OCI-LY3 (cell line): ENCODE data around the gene PLIN4.

Experiments
- H2AFZ ChIP-seq: fragments of 200-600, 300-600 bp; shearing (Covaris generic); 2 replicates; pipeline ENCODE4 v1.6.0; 2014; ENCODE audit warnings: antibody characterized with exemption, low read depth, low read length
- H3K27ac ChIP-seq: fragments of 200-600, 300-600 bp; sonication (generic); 2 replicates; pipeline ENCODE4 v1.5.1; 2014; ENCODE audit warnings: mild to moderate bottlenecking, low read length, moderate library complexity, mixed read lengths
- H3K27me3 ChIP-seq: fragments of 200-600, 300-600 bp; sonication (generic); 2 replicates; pipeline ENCODE4 v1.6.1; 2014; ENCODE audit warnings: low read depth, low read length, mixed read lengths
- H3K36me3 ChIP-seq: fragments of 200-600, 300-600 bp; sonication (generic); replicated peaks from 2 replicates; pipeline ENCODE3; 2014; ENCODE audit warnings: low read depth, low read length, mixed read lengths
- H3K4me1 ChIP-seq: fragments of 300-600, 200-600 bp; sonication (generic); 2 replicates; pipeline ENCODE4 v1.6.1; 2014; ENCODE audit warnings: low read length, mixed read lengths
- H3K4me2 ChIP-seq: fragments of 200-600, 300-600 bp; sonication (generic); 2 replicates; pipeline ENCODE4 v1.6.1; 2014; ENCODE audit warnings: low read length, mixed read lengths
- H3K4me3 ChIP-seq: fragments of 300-600, 200-600 bp; sonication (generic); 2 replicates; pipeline ENCODE4 v1.5.1; 2014; ENCODE audit warnings: antibody characterized with exemption, mild to moderate bottlenecking, low read length, moderate library complexity
- H3K79me2 ChIP-seq: fragments of 300-600, 200-600 bp; shearing (Covaris generic); 2 replicates; pipeline ENCODE4 v1.6.1; 2014; ENCODE audit warnings: mild to moderate bottlenecking, low read length, mixed read lengths
- H3K9ac ChIP-seq: fragments of 300-600, 200-600 bp; shearing (Covaris generic); 2 replicates; pipeline ENCODE4 v1.6.0; 2014; ENCODE audit warnings: mild to moderate bottlenecking, low read length, moderate library complexity
- H3K9me3 ChIP-seq: fragments of 200-600, 300-600 bp; shearing (Covaris generic); 2 replicates; pipeline ENCODE4 v1.6.1; 2014; ENCODE audit warnings: low read length, mixed read lengths; ENCODE audit not compliant: insufficient read depth
- H4K20me1 ChIP-seq: fragments of 200-600, 300-600 bp; sonication (generic); 2 replicates; pipeline ENCODE4 v1.6.1; 2016; ENCODE audit warnings: low read length, mixed read lengths; ENCODE audit not compliant: insufficient read depth
- EZH2phosphoT487 ChIP-seq: fragments of 200-600 bp; shearing (Covaris generic); IDR thresholded peaks from 2 replicates; pipeline ENCODE4 v1.6.1; 2018; ENCODE audit warnings: antibody characterized with exemption, mixed run types, low read depth
- TF ChIP-seq, protein P1 (sequence below): fragments of 200-600, 300-600 bp; sonication (generic); IDR thresholded peaks from 2 replicates; pipeline ENCODE4 v1.5.1; 2014; ENCODE audit warnings: antibody characterized with exemption, low read length, low read depth

Gene PLIN4

DNA sequence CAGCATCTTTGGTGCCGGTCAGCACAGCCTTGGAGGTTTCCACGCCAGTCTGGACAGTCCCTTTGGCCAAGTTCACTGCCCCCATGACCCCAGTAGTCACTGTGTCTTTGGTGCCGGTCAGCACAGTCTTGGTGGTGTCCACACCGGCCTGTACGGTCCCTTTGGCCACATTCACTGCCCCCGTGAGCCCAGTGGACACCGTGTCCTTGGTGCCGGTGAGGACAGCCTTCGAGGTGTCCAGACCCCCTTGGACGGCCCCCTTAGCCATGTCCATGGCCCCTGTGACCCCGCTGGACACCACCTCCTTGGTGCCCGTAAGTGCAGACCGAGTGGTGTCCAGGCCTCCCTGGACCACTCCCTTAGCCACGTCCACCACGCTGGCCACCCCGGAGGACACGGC is 5.0 kb downstream of the PLIN4 start:
- no peaks in the 10 kb centered on the region for H3K9me3 ChIP-seq
- no peak overlapping the region for H3K27ac ChIP-seq
- peaks cover 19% of the 10 kb centered on the region for H3K4me1 ChIP-seq
- no peak overlapping the region for H3K4me2 ChIP-seq
- H3K4me3 ChIP-seq: no peak overlapping the region
- no peaks in the 10 kb centered on the region for H3K27me3 ChIP-seq
- no peak overlapping the region for H3K9ac ChIP-seq
- H2AFZ ChIP-seq: no peak overlapping the region
- TF ChIP-seq, protein P1, sequence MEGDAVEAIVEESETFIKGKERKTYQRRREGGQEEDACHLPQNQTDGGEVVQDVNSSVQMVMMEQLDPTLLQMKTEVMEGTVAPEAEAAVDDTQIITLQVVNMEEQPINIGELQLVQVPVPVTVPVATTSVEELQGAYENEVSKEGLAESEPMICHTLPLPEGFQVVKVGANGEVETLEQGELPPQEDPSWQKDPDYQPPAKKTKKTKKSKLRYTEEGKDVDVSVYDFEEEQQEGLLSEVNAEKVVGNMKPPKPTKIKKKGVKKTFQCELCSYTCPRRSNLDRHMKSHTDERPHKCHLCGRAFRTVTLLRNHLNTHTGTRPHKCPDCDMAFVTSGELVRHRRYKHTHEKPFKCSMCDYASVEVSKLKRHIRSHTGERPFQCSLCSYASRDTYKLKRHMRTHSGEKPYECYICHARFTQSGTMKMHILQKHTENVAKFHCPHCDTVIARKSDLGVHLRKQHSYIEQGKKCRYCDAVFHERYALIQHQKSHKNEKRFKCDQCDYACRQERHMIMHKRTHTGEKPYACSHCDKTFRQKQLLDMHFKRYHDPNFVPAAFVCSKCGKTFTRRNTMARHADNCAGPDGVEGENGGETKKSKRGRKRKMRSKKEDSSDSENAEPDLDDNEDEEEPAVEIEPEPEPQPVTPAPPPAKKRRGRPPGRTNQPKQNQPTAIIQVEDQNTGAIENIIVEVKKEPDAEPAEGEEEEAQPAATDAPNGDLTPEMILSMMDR: no peak
- no peak for TF ChIP-seq EZH2phosphoT487
- no peaks in the 10 kb centered on the region for H3K79me2 ChIP-seq
- no peaks in the 10 kb centered on the region for H3K36me3 ChIP-seq
- no peaks in the 10 kb centered on the region for H4K20me1 ChIP-seq

DNA sequence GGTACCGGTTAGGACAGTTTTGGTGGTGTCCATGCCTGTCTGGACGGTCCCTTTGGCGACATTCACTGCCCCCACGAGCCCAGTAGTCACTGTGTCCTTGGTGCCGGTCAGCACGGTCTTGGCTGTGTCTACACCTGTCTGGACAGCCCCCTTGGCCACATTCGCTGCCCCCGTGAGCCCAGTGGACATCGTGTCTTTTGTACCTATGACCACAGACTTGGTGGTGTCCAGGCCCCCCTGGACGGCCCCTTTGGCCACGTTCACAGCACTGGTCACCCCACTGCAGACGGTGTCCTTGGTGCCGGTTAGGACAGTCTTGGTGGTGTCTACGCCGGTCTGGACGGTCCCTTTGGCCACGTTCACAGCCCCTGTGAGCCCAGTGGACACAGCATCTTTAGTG is 6.2 kb downstream of the PLIN4 start:
- H3K27ac ChIP-seq: no peak overlapping the region
- H4K20me1 ChIP-seq: no peaks in the 10 kb centered on the region
- no peaks in the 10 kb centered on the region for H3K9me3 ChIP-seq
- TF ChIP-seq EZH2phosphoT487: no peak
- TF ChIP-seq, protein P1: no peak
- H3K27me3 ChIP-seq: no peaks in the 10 kb centered on the region
- H3K4me1 ChIP-seq: peaks cover 15% of the 10 kb centered on the region
- H3K9ac ChIP-seq: no peak overlapping the region
- H3K4me2 ChIP-seq: no peak overlapping the region
- H2AFZ ChIP-seq: no peak overlapping the region
- H3K79me2 ChIP-seq: no peaks in the 10 kb centered on the region
- no peak overlapping the region for H3K4me3 ChIP-seq
- H3K36me3 ChIP-seq: peaks cover 2% of the 10 kb centered on the region

DNA sequence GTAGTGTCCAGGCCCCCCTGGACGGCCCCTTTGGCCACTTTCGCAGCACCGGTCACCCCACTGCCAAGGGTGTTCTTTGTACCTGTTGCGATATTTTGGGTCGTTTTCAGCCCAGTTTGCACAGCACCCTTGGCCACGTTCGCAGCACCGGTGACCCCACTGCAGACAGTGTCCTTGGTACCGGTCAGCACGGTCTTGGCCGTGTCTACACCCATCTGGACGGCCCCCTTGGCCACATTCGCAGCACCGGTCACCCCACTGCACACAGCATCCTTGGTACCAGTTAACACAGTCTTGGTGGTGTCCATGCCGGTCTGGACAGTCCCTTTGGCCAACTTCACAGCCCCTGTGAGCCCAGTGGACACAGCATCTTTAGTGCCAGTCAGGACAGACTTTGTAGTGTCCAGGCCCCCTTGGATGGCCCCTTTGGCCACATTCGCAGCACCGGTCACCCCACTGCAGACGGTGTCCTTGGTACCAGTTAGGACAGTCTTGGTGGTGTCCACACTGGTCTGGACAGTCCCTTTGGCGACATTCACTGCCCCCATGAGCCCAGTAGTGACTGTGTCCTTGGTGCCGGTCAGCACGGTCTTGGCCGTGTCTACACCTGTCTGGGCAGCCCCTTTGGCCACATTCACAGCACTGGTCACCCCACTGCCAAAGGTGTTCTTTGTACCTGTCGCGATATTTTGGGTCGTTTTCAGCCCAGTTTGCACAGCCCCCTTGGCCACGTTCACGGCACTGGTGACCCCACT is 6.8 kb downstream of the PLIN4 start:
- H3K36me3 ChIP-seq: peaks cover 2% of the 10 kb centered on the region
- no peaks in the 10 kb centered on the region for H3K27me3 ChIP-seq
- H3K4me2 ChIP-seq: no peak overlapping the region
- no peak overlapping the region for H3K9ac ChIP-seq
- H3K79me2 ChIP-seq: no peaks in the 10 kb centered on the region
- H3K27ac ChIP-seq: no peak overlapping the region
- no peak overlapping the region for H2AFZ ChIP-seq
- H3K4me3 ChIP-seq: no peak overlapping the region
- TF ChIP-seq, protein P1: no peak
- TF ChIP-seq EZH2phosphoT487: no peak
- H3K4me1 ChIP-seq: peaks cover 9% of the 10 kb centered on the region
- H3K9me3 ChIP-seq: no peaks in the 10 kb centered on the region
- no peaks in the 10 kb centered on the region for H4K20me1 ChIP-seq

DNA sequence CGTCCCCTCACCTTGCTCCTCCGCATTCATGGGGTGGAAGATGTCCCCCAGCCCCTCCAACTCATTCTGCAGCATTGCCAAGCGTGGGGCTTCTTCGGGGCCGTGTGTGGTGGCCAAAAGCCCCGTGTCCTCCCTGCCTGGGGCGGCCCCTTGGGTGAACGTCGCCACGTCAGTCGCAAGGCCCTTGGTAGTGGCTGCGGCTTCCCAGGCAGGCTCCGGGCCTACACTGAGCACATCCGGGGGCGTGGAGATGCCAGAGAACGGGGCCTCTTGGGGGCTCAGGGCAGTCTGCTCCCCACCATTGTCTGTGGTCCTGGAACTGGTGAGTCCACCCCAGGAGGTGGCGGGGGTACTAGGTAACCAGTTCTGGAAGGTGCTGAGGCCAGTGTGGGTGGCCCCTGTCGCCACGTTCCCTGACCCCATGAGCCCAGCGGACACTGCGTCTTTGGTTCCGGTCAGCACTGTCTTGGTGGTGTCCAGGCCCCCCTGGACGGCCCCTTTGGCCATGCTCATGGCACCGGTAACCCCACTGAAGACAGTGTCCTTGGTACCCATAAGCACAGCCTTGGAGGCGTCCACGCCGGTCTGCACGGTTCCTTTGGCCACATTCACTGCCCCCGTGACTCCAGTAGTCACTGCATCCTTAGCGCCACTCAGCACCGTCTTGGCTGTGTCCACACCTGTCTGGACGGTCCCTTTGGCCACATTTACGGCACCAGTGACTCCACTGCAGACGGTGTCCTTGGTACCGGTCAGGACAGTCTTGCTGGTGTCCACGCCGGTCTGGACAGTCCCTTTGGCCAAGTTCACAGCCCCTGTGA is 7.6 kb downstream of the PLIN4 start:
- 0 out of 2 replicates have a peak, but pooled peaks cover 3% of the 10 kb centered on the region for H4K20me1 ChIP-seq
- no peak overlapping the region for H3K9ac ChIP-seq
- peaks cover under 1% of the 10 kb centered on the region for H3K4me1 ChIP-seq
- H3K9me3 ChIP-seq: no peaks in the 10 kb centered on the region
- H3K4me3 ChIP-seq: no peak overlapping the region
- no peak overlapping the region for H3K27ac ChIP-seq
- peaks cover 7% of the 10 kb centered on the region for H3K36me3 ChIP-seq
- H3K27me3 ChIP-seq: no peaks in the 10 kb centered on the region
- no peaks in the 10 kb centered on the region for H3K79me2 ChIP-seq
- H2AFZ ChIP-seq: no peak overlapping the region
- TF ChIP-seq, protein P1: no peak
- no peak for TF ChIP-seq EZH2phosphoT487
- H3K4me2 ChIP-seq: no peak overlapping the region
